ENCODE data around the gene CDK11A.
"Not testable (repeated sequence)": the region's sequence is repeated elsewhere in the genome, so short reads cannot be mapped to it uniquely, and the experiment has no call there.

Gene CDK11A

DNA sequence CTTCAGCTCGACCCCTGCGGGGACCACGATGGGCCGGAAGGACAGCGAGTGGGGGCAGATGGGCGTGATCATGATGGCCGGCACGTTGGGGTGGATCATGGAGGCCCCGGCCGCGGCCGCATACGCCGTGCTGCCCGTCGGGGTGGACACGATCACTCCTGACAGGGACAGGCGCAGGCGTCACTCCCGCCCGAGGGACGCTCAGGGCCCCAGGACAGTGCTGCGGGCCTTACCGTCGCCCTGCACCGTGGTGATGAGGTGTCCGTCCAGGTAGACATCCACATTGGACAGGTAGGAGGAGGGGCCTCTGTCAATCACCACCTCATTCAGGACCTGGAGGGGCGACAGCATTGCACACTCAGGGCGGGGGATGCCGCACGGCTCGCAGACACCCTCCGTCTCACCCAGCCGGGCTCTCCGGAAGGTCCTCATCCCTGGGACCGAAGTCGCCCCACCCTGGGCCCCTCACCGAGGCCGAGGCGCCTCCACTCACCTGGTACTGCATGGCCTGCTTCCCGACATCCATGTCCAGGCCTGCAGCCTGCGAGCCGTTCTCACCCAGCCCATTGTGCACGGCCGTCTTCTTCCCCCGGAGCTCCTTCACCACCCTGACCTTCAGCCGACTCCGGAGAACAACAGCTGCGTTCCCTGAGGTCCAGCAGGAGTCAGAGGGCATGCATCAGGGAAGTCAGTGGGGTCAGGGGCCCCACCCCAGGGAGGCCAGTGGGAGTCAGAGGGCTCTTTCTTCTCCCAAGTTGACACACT, 30.1 kb upstream of the CDK11A start:
- no peak for DNase-seq

DNA sequence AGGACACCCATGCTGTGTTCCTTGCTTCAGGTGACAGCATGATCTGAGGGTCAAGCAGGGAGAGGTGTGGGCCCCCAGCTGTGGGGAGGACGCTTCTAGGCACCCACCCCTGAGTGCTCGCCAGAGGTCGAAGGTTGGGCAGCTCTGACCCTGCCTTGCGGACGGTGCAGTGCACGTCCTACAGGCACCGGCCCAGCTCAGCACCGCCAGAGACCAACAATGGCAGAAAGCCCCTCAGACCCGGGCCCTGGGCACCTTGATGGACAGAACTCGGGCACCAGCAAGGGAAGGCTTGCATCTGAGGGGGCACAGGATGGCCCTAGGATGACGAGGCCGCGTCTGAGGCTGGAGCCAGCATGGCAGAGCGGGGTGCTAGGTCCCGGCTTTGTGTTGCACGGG, 29.4 kb upstream of the CDK11A start:
- DNase-seq = no peak

DNA sequence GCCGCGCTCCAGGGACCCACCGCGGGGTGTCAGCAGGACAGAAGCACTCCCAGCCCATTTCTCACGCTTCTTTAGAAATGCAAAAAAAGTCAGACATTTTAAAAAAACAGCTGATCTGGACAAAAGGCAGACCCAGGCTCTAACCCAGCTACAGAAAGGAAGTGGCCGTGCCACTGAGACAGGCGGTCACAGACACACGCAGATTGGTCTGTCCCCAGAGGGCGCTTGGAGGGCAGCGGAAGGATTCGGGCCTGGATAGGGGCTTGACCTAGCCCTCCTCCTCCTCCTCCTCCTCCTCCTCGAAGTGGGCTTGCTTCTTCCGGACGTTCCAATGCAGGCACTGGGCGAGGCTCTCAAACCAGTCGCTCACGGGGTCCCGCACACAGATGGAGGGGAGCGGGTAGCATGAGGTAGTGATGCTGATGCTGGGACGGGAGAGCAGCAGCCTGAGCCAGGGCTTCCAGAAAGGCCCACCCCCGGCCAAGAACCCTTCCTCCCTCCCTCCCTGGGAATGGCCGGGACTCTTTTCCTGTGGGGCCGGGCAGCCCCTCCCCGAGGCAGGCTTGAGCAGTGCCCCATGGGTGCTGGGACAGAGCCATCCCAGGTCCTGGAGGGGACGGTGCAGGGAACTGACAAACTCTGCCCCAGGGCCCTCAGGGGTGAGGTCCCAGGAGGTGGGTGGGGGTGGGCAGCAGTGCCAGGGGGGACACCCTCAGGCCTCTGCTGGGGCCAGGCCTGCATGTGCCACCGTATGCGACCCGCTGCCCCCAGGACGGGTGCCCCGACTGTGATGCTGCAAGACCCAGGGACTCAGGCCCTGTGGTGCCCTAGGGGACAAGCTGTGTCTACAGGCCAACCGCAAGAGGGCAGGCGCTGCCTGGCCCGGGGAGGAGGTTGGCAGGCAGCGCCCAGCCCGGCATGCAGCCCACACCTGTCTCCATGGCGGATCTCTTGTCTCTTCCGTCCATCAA, 28.8 kb upstream of the CDK11A start:
- DNase-seq = no peak

DNA sequence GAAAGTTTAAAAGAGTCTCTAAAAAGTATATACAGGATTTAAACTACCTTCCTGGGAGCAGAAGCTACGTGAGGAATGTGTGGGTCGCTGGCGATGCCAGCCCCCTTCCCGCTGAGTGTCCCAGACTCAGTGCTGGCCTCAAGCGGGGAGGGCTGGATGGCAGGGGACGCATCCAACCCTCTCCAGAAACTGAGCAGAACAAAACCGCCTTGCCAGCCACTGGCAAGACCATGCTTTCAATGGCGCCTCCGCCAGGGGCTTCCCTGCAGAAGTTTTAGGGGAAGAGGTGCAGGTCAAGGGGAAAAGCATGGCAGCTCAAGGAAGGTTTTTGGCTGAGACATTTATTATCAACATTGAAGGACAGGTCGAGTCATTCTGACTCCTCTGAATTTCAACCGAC, 28.0 kb upstream of the CDK11A start:
- no peak for DNase-seq

DNA sequence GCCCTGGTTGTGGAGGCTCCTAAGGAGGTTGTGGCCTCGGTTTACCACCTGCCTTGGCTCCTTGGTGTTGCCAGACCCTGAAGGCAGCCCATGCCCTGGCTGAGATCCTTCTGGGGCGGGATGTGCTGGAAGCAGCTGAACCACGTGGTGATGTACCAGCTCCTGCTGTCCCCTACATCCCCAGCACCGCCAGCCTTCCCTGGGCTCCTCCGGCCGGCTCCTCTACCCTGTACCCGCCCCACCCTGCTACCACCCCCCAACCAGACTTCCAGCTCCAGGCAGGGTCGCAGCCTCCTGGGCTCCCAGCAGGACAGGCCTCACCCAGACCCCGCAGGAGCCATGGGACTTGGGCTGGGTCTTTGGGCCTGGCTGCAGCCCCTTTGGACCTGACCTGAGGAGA, 25.8 kb upstream of the CDK11A start:
- not testable (repeated sequence) for DNase-seq

DNA sequence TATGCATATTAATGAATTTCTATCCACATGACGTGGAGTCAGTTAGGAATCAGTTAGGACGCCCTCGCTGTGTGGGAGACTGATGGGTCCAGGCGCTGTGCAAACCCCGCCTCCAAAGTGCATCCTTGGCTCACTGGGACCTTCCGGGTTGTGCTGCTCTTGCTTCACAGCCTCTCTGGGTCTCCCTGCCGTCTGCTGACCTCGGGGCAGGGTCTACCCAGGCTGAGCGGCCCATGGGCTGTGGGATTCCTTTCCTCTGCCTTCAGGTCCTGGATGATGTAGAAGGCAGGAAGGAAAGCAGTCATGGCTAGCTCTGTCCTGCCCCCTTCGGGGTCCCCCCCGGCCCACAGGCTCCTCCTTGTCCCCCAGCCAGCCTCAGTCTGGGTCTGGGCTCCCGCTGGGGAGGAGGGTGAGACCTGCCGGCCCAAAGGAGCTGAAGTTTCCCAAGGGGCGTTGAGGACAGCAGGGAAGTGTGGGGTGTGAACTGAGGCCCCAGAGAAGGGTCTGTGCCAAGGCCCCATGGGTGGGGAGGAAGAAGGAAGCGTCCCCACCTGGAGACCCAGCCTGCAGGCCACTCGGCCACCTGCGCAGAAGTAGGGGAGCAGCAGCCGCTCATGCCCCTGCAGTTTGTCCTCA, 24.6 kb upstream of the CDK11A start:
- no peak for DNase-seq

DNA sequence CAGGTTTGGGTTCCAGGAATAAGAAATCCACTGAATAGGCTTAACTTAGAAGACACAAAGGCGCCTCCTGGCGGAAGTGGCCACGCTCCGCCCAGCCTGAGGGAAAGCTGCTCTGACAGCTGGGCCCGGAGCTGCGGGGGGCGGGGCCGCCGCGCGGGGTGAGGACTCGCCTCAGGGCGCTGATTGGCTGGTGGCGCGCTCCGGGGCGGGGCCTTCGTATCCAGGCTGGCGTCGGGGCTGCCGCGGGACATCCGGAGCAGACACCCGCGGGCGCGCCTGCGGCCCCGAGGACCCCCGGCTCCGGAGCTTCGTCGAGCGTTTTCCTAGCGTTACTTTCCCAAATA, 22.4 kb upstream of the CDK11A start:
- DNase-seq = not testable (repeated sequence)

DNA sequence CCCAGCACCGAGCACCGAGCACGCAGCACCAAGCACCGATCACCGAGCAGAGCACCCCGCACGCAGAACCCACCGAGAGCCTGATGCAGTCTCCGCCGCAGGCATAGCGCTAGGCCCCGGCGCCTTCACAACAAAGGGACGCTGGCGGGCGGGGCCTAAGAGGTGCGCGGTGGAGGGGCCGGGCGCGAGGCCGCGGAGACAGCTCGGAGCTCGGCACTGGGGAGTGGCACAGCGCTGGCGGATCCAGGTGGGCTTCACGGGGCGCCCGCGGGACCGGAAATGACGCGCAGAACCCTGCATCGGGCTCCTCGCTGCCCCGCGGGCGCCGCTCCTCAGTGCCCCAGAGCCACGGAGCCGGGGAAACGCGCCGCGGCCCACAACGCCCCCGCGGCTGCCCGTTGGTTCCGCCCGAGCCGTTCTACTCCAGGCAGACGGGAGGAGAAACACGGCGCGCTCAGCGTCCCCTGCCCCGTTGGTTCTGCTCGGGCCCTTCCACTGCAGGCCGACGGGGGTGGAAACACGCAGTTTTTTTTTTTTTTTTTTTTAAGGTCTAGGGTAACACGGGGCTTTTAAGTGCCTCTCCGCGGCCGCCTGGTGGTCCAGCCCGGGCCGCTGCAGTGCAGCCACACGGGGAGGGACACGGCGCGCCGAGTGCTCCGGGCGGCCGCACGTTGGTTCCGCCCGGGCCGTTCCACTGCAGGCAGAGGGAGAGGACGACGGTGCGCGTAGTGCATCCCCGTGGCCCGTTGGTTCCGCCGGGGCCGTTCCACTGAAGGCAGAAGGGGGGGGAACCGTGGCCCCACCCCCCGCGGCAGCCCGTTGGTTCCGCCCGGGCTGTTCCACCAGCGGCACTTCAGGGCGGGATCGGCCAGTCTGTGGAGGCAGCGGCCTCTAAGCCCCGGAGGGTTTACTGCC, 21.8 kb upstream of the CDK11A start:
- peak; percentile 83 for DNase-seq

DNA sequence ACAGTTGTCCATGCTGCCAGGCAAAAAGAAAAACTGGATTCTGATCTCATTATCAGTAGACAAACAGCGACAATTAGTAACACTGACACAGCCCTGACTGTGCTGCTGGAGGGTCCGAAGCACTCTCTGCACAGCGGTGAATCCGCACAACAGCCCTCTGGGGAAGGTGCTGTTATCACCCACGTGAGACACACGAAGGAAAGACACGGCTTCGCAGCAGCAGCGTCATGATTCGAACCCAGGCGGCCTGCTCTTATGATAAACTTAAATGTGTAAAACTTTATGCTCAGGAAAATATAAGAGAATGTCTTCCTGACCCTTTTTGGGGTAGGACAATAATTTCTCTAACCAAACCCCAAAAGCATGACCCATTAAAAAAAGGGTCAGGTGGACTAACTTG, 18.4 kb upstream of the CDK11A start:
- DNase-seq = not testable (repeated sequence)

DNA sequence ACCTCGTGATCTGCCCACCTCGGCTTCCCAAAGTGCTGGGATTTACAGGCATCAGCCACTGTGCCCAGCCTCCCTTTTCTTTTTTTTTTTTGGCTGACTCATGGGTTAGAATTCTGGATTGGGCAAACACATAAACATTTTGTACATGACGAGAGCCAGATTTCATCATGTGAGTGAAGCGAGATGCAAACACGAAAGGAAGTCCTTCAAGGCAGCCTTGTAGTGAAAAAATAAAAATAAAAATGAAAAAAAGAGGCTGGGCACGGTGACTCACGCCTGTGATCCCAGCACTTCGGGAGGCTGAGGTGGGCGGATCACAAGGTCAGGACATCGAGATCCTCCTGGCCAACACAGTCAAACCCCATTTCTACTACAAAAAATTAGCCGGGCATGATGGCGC, 16.9 kb upstream of the CDK11A start:
- DNase-seq = not testable (repeated sequence)

DNA sequence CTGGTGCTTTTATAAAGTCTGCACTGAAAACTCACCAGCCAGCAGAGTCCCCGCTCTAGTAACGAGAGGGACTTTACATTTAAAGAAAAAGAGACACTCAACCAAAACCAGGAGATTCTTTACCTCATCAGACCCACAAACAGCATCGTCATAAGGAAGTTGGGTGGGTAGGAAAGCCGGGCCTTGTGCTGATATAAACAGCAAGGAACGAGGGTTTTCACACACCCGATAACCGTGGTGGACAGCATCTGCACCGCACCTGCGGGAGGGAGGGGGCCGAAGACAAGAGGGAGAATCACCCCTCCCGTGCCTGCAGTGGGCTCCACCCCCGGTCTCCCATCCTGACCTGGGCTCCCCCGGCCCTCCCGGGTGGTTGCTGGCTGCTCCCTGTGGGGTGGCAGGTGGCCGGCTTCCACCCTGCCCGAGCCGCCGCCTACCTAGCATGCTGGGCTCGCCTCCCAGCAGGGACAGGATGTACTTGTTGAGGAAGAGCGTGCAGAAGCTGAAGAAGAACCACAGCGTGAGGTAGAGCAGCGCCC, 14.7 kb upstream of the CDK11A start:
- DNase-seq = not testable (repeated sequence)

DNA sequence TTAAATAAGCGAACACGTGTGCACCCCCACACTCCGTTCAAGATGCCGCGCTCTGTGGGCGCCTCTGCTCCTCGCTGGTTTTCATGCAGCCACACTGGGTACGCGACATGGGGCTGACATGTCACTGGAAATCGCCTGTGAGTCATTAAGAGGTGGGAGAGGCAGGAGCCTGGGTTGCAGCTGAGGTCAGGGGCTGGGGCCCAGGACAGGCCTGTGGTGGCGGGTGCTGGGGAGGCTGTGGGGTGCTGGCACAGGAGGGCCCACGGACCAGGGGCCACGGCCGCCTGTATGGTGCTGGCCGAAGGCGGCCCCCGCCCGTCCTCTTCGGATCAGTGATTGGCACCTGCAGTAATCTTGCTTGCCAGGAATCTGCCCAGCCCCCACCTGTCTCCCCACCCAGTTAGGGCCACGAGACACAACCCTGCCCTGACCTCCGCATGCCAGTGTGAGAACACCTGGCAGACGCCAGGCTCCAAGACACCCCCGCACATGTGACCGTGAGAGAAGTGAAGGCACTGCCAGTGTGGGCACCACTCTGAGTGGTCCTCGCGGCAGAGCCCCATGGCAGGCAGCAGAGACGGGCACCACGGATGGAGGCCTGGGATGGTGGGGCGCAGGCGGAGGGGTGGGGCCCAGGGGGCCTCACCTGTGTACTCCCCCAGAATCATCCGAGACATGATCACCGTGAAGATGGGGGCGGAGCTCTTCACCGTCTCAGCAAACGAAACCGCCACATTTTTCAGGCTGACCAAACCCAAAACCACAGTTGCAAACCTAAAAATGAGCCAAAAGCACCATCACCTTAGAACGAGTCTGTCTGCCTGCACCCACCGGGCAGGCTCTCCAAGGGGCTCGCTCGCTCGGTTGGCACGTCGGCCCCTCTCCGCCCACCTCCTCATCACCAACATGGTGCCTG, 13.8 kb upstream of the CDK11A start:
- DNase-seq = not testable (repeated sequence)

DNA sequence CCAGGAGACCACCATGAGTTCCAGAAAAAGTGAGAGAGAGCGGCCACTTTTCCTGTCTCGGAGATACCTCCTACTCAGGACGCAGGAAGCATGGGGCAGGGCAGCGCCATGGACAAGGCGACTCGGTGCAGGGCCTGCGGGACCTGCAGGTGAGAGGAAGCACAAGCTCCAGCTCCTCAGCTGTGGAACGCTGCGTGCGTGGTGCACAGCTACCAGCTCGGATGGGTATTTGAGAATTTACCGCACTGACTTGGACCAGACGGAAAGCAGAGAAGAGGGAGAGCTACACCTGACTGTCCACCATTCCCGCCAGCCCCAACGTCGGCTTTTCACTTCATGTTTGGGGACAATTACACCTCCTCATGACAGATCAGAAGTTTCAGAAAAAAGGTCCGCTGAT, 8.2 kb upstream of the CDK11A start:
- DNase-seq = no peak

DNA sequence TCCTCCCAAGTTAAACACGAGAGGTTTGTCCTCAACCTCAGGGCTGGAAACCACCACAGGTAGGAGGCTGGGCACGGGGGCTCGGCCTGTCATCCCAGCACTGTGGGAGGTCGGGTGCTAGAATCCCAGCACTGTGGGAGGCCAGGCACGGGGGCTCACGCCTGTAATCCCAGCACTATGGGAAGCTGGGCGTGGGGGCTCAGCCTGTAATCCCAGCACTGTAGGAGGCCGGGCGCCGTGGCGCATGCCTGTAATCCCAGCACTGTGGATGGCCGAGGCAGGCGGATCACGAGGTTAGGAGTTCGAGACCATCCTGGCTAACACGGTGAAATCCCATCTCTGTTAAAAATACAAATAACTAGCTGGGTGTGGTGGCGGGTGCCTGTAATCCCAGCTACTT, 6.7 kb upstream of the CDK11A start:
- DNase-seq = no peak

DNA sequence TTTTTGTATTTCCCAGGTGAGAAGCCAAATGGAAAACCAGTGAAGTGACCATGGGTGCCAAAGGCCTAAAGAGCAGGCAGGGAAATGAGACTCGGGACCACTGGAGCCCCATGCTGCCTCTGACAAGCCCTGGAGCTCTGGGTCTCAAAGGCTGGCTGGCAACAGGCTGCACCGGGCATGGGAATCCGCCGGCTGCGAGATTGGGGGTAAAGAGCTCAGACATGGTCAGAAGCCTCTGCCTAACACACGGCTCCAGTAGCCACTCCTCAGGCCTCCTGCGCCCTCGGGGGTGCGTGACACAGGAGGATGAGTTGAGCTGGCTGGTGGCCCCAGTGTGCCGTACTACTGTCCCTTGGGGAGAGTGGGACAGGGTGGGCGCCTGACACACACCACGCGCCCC, 6.1 kb upstream of the CDK11A start:
- DNase-seq = not testable (repeated sequence)

DNA sequence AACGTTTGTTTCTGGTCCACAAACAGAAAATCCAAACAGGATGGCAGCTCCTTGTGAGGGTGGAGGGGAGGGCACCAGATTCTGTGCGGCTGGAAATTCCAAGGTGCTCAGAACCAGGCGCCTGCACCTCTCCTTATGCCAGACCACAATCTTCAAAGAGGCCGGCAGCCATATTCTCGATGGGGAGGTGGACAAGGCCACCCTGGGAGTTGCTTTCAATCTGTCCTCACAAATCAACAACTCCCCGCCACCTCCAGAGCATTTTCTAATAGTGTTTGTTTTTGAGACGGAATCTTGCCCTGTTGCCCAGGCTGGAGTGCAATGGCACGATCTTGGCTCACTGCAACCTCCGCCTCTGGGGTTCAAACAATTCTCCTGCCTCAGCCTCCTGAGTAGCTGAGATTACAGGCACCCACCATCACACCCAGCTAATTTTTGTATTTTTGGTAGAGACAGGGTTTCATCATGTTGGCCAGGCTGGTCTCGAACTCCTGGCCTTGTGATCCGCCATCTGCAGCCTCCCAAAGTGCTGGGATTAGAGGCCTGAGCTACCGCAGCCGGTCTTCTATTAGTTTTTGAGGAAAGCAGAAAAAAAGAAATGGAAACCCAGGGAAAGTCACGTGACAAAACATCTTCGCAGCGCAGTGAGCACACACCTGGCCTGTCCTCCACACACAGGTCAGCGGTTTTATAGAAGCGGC, 5.1 kb upstream of the CDK11A start:
- DNase-seq = not testable (repeated sequence)

DNA sequence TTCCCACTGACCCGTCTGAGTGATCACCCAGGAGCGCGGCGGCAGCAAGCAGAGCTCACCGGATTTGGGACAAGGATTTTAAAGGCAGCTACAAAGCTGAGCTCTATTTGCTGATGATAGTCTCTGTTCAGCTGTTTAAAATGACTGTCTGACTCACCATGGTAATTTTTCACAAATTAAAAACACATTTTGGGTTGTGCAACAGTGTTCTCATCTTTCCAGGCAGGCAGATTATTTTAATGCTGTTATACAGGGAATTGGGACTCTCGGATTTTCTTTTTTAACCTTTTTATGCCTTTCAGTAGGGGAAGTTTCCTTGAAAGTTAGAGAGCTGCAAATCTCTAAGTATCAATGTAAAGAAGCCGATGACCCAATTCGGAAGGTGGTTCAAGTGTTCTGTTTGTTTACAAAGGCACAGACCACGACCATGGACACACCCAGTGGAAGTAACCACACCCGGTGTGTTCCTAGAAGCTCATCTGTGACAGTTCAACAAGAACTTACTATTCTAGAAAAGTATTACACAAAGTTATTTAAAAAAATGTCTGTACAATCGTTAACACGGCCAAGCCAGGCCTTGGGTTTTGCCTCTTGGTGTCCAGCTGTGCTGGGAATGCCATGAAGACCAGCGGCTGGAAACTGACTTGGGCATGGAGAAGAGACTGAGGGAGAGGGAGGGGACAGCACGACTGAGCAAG, 4.3 kb upstream of the CDK11A start:
- not testable (repeated sequence) for DNase-seq

DNA sequence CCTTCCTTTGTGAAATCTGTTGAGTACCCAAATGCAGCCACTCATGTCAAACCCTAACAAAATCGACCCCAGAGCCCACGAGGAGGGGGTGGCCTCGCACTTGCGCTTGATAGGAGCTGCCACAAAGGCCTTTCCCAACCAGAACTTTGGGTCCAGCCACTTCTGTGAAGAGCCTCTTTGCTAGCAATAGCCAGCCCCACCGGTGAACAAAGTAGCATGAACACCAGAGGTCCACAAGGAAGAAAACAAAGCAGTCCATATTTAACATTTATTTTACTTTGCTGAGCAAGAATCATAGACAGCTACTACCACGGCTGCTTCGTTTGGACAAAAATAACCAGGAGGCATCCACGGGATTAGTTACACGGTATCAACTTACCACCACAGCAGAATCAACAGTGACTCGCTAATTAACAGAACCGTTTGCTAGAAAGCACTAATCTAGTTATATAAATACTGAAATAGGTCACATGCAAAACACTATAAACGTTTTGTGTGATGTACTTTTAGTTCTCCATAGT, 3.0 kb upstream of the CDK11A start:
- DNase-seq = not testable (repeated sequence)

DNA sequence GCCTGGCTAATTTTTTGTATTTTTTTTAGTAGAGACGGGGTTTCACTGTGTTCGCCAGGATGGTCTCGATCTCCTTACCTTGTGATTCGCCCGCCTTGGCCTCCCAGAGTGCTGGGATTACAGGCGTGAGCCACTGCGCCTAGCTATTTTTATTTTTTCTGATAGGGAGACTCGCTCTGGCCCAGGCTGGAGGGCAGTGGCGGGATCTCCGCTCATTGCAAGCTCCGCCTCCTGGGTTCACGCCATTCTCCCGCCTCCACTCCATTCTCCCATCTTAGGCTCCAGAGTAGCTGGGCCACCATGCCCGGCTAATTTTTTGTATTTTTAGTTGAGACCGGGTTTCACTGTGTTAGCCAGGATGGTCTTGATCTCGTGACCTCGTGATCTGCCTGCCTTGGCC, 1.9 kb upstream of the CDK11A start:
- DNase-seq = not testable (repeated sequence)
